GM23338 (cell line): ENCODE results near the gene PLEKHG5. TPM values are rescaled to one million over a fixed set of nuclear protein-coding genes. Genes with fewer than 3 reads are reported as not detected.
A peak's percentile ranks its signal among the peaks of the same experiment; 100 is the strongest.

Experiments
- ATAC-seq: fragments of 200-7000 bp; cut with Tn5 transposase; 3 replicates; pipeline ENCODE4 v1.9.1; 2020
- DNase-seq: peaks from one replicate; pipeline ENCODE4 v3.0.0-alpha.2; 2015; ENCODE audit warnings: low spot score
- H2AFZ ChIP-seq: fragments of 200-600 bp; sonication (generic); 2 replicates; pipeline ENCODE4 v1.8.0; 2016; ENCODE audit warnings: antibody characterized with exemption, mild to moderate bottlenecking, moderate library complexity
- H3F3A ChIP-seq: fragments of 200-600 bp; sonication (generic); replicated peaks from 2 replicates; pipeline ENCODE4 v1.8.0; 2017; ENCODE audit warnings: antibody characterized with exemption, mixed run types, low read depth
- H3K27ac ChIP-seq: fragments of 200-600 bp; sonication (generic); 2 replicates; pipeline ENCODE4 v1.6.1; 2016; ENCODE audit warnings: low read depth
- H3K27me3 ChIP-seq: fragments of 200-600 bp; sonication (generic); 2 replicates; pipeline ENCODE4 v1.8.0; 2016; ENCODE audit warnings: mild to moderate bottlenecking, mixed run types, moderate library complexity; ENCODE audit not compliant: insufficient read depth
- H3K36me3 ChIP-seq: fragments of 200-600 bp; sonication (generic); 2 replicates; pipeline ENCODE4 v1.8.0; 2016; ENCODE audit warnings: mild to moderate bottlenecking; ENCODE audit not compliant: insufficient read depth
- H3K4me1 ChIP-seq: fragments of 200-600 bp; sonication (generic); 2 replicates; pipeline ENCODE4 v1.8.0; 2016; ENCODE audit warnings: mild to moderate bottlenecking, moderate library complexity; ENCODE audit not compliant: insufficient read depth
- H3K4me2 ChIP-seq: fragments of 200-600 bp; sonication (generic); 2 replicates; pipeline ENCODE4 v1.7.1; 2017; ENCODE audit warnings: mixed run types
- H3K4me3 ChIP-seq: fragments of 200-600 bp; sonication (generic); 2 replicates; pipeline ENCODE4 v1.6.1; 2016; ENCODE audit warnings: mixed run types
- H3K79me2 ChIP-seq: fragments of 200-600 bp; sonication (generic); replicated peaks from 2 replicates; pipeline ENCODE4 v1.8.0; 2017; ENCODE audit warnings: mild to moderate bottlenecking; ENCODE audit not compliant: insufficient read depth
- H3K9me2 ChIP-seq: fragments of 200-600 bp; sonication (generic); 2 replicates; pipeline ENCODE4 v1.8.0; 2017; ENCODE audit not compliant: insufficient read depth
- H4K20me1 ChIP-seq: fragments of 200-600 bp; sonication (generic); replicated peaks from 2 replicates; pipeline ENCODE4 v1.8.0; 2017; ENCODE audit warnings: mild to moderate bottlenecking; ENCODE audit not compliant: insufficient read depth
- H3K27ac Mint-ChIP-seq: 2 replicates; pipeline ENCODE4 v1.8.0; 2020; ENCODE audit warnings: inconsistent platforms, mild to moderate bottlenecking, moderate library complexity, mixed read lengths
- H3K27me3 Mint-ChIP-seq: 3 replicates; pipeline ENCODE4 v1.8.0; 2022; ENCODE audit warnings: low read depth, mild to moderate bottlenecking, moderate library complexity, mixed read lengths, inconsistent platforms; ENCODE audit not compliant: insufficient read depth, poor library complexity
- H3K36me3 Mint-ChIP-seq: 3 replicates; pipeline ENCODE4 v1.8.0; 2021; ENCODE audit warnings: low read depth, mild to moderate bottlenecking, inconsistent platforms, moderate library complexity, mixed read lengths
- H3K4me1 Mint-ChIP-seq: 3 replicates; pipeline ENCODE4 v1.8.0; 2020; ENCODE audit warnings: mild to moderate bottlenecking, inconsistent platforms, mixed read lengths
- H3K4me3 Mint-ChIP-seq: 3 replicates; pipeline ENCODE4 v1.8.0; 2021; ENCODE audit warnings: moderate library complexity, mild to moderate bottlenecking, inconsistent platforms, mixed read lengths
- H3K9me3 Mint-ChIP-seq: 3 replicates; pipeline ENCODE4 v1.8.0; 2020; ENCODE audit warnings: moderate library complexity, mild to moderate bottlenecking, inconsistent platforms, mixed read lengths
- CREB1 ChIP-seq: fragments of 250-450 bp; sonication (Bioruptor Pico); IDR thresholded peaks from 2 replicates; pipeline ENCODE4 v1.5.0; 2020; ENCODE audit warnings: low read depth, mild to moderate bottlenecking, moderate library complexity
- EZH2 ChIP-seq: fragments of 200-600 bp; sonication (generic); IDR thresholded peaks from one replicate; pipeline ENCODE4 v1.8.0; 2017; ENCODE audit warnings: antibody characterized with exemption, mild to moderate bottlenecking, low read depth; ENCODE audit not compliant: unreplicated experiment
- EZH2phosphoT487 ChIP-seq: fragments of 200-600 bp; sonication (generic); IDR thresholded peaks from one replicate; pipeline ENCODE4 v1.8.1; 2018; ENCODE audit warnings: antibody characterized with exemption; ENCODE audit not compliant: unreplicated experiment
- JUNB ChIP-seq: IDR thresholded peaks from one replicate; pipeline ENCODE4 v1.6.1; 2016; ENCODE audit warnings: antibody characterized with exemption; ENCODE audit not compliant: unreplicated experiment
- NANOG ChIP-seq: IDR thresholded peaks from 2 replicates; pipeline ENCODE4 v1.6.1; 2016; ENCODE audit warnings: antibody characterized with exemption, borderline replicate concordance
- POLR2AphosphoS5 ChIP-seq: IDR thresholded peaks from 2 replicates; pipeline ENCODE4 v1.6.1; 2016; ENCODE audit warnings: antibody characterized with exemption, low read depth
- STAT1 ChIP-seq: IDR thresholded peaks from one replicate; pipeline ENCODE4 v1.6.1; 2016; ENCODE audit warnings: antibody characterized with exemption; ENCODE audit not compliant: unreplicated experiment
- ZNF331 ChIP-seq: fragments of 250-450 bp; sonication (Bioruptor Pico); IDR thresholded peaks from 2 replicates; pipeline ENCODE4 v1.5.0; 2020; ENCODE audit warnings: low read depth, mild to moderate bottlenecking, moderate library complexity
- polyA plus RNA-seq: library from polyadenylated mRNA; unstranded; fragments of >200 nt; fragmentation: Nextera tagmentation; extraction: Ambion mirVana; gene quantifications from 2 replicates; pipeline ENCODE4 v1.2.1, GENCODE V29; 2016
- total RNA-seq: library from RNA; depleted of rRNA; stranded (reverse); fragments of >200 nt; shearing (Covaris generic); gene quantifications from 2 replicates; pipeline ENCODE4 v1.2.3, GENCODE V29; 2014
- TF ChIP-seq, protein P1 (sequence below): fragments of 250-450 bp; sonication (Bioruptor Pico); IDR thresholded peaks from 2 replicates; pipeline ENCODE4 v1.5.0; 2020; ENCODE audit warnings: mild to moderate bottlenecking, moderate library complexity
- TF ChIP-seq, protein P2 (sequence below), 2 experiments: fragments of 200-600 bp in 1 of 2; sonication (generic) in 1 of 2; conservative IDR thresholded peaks; 2 replicates each; pipeline versions ENCODE4 v1.5.1 to v1.6.1; 2016 to 2017; ENCODE audit warnings: antibody characterized with exemption in 2 of 2, low read depth in 2 of 2, mild to moderate bottlenecking in 2 of 2, moderate library complexity in 1 of 2
- TF ChIP-seq, protein P3 (sequence below): IDR thresholded peaks from one replicate; pipeline ENCODE4 v1.6.1; 2018; ENCODE audit warnings: antibody characterized with exemption; ENCODE audit not compliant: unreplicated experiment
- TF ChIP-seq, protein P4 (sequence below): IDR thresholded peaks from 2 replicates; pipeline ENCODE4 v1.6.1; 2016; ENCODE audit warnings: antibody characterized with exemption

The PLEKHG5 gene
- total and polyA plus RNA-seq, 2 experiments from 2014 or later: 9.0 to 26.4 TPM

DNA sequence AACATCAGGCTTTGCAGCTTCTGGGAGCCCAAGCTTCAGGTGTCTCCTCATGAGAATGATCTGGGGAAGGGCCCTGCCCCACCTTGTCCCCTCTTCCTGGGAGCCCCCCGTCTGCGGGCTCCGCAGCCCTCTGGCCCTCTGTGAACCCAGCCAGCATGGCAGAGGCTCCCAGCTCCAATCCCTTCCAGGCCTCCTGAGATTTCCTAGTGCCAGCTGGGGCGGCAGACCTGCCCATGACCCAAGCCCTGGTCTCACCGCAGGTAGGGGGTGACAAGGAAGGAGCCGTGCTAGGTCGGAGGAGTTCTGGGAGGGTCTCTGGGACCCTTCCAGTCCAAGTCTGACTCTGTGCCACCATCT is 7.7 kb downstream of the PLEKHG5 start (continued):
- TF ChIP-seq, protein P1, sequence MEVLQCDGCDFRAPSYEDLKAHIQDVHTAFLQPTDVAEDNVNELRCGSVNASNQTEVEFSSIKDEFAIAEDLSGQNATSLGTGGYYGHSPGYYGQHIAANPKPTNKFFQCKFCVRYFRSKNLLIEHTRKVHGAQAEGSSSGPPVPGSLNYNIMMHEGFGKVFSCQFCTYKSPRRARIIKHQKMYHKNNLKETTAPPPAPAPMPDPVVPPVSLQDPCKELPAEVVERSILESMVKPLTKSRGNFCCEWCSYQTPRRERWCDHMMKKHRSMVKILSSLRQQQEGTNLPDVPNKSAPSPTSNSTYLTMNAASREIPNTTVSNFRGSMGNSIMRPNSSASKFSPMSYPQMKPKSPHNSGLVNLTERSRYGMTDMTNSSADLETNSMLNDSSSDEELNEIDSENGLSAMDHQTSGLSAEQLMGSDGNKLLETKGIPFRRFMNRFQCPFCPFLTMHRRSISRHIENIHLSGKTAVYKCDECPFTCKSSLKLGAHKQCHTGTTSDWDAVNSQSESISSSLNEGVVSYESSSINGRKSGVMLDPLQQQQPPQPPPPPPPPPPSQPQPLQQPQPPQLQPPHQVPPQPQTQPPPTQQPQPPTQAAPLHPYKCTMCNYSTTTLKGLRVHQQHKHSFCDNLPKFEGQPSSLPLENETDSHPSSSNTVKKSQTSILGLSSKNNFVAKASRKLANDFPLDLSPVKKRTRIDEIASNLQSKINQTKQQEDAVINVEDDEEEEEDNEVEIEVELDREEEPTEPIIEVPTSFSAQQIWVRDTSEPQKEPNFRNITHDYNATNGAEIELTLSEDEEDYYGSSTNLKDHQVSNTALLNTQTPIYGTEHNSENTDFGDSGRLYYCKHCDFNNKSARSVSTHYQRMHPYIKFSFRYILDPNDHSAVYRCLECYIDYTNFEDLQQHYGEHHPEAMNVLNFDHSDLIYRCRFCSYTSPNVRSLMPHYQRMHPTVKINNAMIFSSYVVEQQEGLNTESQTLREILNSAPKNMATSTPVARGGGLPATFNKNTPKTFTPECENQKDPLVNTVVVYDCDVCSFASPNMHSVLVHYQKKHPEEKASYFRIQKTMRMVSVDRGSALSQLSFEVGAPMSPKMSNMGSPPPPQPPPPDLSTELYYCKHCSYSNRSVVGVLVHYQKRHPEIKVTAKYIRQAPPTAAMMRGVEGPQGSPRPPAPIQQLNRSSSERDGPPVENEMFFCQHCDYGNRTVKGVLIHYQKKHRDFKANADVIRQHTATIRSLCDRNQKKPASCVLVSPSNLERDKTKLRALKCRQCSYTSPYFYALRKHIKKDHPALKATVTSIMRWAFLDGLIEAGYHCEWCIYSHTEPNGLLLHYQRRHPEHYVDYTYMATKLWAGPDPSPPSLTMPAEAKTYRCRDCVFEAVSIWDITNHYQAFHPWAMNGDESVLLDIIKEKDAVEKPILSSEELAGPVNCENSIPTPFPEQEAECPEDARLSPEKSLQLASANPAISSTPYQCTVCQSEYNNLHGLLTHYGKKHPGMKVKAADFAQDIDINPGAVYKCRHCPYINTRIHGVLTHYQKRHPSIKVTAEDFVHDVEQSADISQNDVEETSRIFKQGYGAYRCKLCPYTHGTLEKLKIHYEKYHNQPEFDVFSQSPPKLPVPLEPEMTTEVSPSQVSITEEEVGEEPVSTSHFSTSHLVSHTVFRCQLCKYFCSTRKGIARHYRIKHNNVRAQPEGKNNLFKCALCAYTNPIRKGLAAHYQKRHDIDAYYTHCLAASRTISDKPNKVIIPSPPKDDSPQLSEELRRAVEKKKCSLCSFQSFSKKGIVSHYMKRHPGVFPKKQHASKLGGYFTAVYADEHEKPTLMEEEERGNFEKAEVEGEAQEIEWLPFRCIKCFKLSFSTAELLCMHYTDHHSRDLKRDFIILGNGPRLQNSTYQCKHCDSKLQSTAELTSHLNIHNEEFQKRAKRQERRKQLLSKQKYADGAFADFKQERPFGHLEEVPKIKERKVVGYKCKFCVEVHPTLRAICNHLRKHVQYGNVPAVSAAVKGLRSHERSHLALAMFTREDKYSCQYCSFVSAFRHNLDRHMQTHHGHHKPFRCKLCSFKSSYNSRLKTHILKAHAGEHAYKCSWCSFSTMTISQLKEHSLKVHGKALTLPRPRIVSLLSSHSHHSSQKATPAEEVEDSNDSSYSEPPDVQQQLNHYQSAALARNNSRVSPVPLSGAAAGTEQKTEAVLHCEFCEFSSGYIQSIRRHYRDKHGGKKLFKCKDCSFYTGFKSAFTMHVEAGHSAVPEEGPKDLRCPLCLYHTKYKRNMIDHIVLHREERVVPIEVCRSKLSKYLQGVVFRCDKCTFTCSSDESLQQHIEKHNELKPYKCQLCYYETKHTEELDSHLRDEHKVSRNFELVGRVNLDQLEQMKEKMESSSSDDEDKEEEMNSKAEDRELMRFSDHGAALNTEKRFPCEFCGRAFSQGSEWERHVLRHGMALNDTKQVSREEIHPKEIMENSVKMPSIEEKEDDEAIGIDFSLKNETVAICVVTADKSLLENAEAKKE (CRISPR knock-in tag): no peak

DNA sequence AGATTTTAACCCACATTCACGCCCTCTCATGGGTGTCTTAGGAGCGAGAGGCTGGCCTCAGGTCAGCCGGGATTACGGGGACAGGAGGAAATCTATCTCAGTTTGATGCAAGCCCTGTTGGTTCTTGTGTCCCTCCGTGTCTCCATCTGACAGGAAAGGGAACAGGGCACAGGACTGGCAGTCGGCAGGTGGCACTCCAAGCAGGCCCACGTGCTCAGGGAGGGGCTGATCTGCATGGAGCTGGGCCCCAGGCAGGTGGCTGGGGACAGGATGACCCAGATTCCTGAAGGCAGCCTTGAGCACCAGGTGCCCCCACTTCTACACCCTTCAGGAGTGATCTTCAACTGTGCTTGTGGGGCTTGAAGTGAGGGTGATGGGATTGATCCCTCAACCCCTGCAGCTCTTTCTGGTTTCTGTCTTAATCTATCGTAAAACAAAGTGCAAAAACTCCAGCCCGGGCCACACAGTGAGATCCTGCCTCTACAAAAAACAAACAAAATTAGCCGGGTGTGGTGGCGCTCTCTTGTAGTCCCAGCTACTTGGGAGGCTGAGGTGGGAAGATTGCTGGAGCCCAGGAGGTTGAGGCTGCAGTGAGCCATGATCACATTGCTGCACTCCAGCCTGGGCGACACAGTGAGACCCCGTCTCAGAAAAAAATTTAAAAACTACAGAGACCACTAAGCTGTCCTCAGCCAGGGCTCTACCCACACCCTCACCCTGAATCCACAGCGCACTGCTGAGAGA is 8.3 kb downstream of the PLEKHG5 start:
- Histone ChIP-seq H3K4me3 (no peak overlapping the region), H3K4me1 (no peaks in the 10 kb centered on the region), H3K36me3 (no peaks in the 10 kb centered on the region), H3K27me3 (peaks cover 6% of the 10 kb centered on the region; the same call in 1 of the 2 replicates), H4K20me1 (no peaks in the 10 kb centered on the region), H3F3A (no peaks in the 10 kb centered on the region), H3K4me2 (no peak overlapping the region), H3K79me2 (no peaks in the 10 kb centered on the region), H3K27ac (no peak overlapping the region), H3K9me2 (no peaks in the 10 kb centered on the region), H2AFZ (no peak overlapping the region)
- H3K4me3 Mint-ChIP-seq: peak overlapping the region; percentile 31; the same call in 1 of the 3 replicates
- peaks cover 21% of the 10 kb centered on the region for H3K27me3 Mint-ChIP-seq
- H3K27ac Mint-ChIP-seq: no peak overlapping the region
- H3K36me3 Mint-ChIP-seq: no peaks in the 10 kb centered on the region
- H3K9me3 Mint-ChIP-seq: no peaks in the 10 kb centered on the region
- H3K4me1 Mint-ChIP-seq: peaks cover 22% of the 10 kb centered on the region
- DNase-seq (no peak), ATAC-seq (no peak)
- no peak for TF ChIP-seq JUNB
- TF ChIP-seq, protein P2, sequence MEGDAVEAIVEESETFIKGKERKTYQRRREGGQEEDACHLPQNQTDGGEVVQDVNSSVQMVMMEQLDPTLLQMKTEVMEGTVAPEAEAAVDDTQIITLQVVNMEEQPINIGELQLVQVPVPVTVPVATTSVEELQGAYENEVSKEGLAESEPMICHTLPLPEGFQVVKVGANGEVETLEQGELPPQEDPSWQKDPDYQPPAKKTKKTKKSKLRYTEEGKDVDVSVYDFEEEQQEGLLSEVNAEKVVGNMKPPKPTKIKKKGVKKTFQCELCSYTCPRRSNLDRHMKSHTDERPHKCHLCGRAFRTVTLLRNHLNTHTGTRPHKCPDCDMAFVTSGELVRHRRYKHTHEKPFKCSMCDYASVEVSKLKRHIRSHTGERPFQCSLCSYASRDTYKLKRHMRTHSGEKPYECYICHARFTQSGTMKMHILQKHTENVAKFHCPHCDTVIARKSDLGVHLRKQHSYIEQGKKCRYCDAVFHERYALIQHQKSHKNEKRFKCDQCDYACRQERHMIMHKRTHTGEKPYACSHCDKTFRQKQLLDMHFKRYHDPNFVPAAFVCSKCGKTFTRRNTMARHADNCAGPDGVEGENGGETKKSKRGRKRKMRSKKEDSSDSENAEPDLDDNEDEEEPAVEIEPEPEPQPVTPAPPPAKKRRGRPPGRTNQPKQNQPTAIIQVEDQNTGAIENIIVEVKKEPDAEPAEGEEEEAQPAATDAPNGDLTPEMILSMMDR (conservative IDR thresholded peaks at IDR 0.05; ENCODE audit: low read depth in 2 of 2): no peak
- TF ChIP-seq EZH2: no peak
- TF ChIP-seq, protein P3, sequence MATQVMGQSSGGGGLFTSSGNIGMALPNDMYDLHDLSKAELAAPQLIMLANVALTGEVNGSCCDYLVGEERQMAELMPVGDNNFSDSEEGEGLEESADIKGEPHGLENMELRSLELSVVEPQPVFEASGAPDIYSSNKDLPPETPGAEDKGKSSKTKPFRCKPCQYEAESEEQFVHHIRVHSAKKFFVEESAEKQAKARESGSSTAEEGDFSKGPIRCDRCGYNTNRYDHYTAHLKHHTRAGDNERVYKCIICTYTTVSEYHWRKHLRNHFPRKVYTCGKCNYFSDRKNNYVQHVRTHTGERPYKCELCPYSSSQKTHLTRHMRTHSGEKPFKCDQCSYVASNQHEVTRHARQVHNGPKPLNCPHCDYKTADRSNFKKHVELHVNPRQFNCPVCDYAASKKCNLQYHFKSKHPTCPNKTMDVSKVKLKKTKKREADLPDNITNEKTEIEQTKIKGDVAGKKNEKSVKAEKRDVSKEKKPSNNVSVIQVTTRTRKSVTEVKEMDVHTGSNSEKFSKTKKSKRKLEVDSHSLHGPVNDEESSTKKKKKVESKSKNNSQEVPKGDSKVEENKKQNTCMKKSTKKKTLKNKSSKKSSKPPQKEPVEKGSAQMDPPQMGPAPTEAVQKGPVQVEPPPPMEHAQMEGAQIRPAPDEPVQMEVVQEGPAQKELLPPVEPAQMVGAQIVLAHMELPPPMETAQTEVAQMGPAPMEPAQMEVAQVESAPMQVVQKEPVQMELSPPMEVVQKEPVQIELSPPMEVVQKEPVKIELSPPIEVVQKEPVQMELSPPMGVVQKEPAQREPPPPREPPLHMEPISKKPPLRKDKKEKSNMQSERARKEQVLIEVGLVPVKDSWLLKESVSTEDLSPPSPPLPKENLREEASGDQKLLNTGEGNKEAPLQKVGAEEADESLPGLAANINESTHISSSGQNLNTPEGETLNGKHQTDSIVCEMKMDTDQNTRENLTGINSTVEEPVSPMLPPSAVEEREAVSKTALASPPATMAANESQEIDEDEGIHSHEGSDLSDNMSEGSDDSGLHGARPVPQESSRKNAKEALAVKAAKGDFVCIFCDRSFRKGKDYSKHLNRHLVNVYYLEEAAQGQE: no peak
- TF ChIP-seq POLR2AphosphoS5: no peak
- no peak for TF ChIP-seq STAT1
- no peak for TF ChIP-seq NANOG
- no peak for TF ChIP-seq CREB1 (CRISPR knock-in tag)
- TF ChIP-seq, protein P4, sequence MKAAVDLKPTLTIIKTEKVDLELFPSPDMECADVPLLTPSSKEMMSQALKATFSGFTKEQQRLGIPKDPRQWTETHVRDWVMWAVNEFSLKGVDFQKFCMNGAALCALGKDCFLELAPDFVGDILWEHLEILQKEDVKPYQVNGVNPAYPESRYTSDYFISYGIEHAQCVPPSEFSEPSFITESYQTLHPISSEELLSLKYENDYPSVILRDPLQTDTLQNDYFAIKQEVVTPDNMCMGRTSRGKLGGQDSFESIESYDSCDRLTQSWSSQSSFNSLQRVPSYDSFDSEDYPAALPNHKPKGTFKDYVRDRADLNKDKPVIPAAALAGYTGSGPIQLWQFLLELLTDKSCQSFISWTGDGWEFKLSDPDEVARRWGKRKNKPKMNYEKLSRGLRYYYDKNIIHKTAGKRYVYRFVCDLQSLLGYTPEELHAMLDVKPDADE: no peak
- no peak for TF ChIP-seq EZH2phosphoT487
- TF ChIP-seq ZNF331 (CRISPR knock-in tag): no peak
